Right lobe of liver (tissue), 4 donors: ENCODE results near the gene THRAP3.

Experiments
- POLR2A ChIP-seq: fragments of 450-650 bp; IDR thresholded peaks from one replicate; pipeline ENCODE4 v1.6.1; 2017; ENCODE audit warnings: antibody characterized with exemption, mild to moderate bottlenecking
- TF ChIP-seq, protein P1 (sequence below), 4 donors: fragments of 200-600 bp in 3 of 4; fragments of 450-650 bp in 1 of 4; IDR thresholded peaks; one replicate each; pipeline versions ENCODE4 v1.5.1 to v1.8.0; 2016 to 2022; ENCODE audit warnings: antibody characterized with exemption in 4 of 4, mild to moderate bottlenecking in 2 of 4
- donor health status: DM: no; HTN: no; CAD: no.
- donor health status: DM: no; HTN: no; CAD: no.
- donor health status: DM: no; HTN: yes; CAD: no.

DNA sequence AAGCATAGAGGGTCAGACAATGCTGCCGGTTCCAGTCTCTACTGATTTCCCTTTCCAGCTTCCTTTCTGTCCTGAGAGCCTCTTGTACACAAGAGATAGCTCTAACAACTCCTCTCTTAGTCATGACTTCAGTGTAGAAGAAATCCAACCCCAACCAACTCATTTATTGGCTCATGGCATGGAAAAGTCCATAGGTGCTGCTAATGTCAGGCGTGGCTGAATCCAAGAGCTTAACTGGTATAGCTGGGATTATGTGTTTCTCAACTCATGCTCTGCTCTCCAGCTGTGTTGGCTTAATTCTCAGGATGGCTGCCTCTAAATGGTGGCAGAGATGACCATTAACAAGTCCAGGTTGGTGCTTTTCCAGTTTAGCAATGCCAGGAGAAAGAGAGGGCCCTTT is 12.4 kb upstream of the THRAP3 start:
- TF ChIP-seq, protein P1, sequence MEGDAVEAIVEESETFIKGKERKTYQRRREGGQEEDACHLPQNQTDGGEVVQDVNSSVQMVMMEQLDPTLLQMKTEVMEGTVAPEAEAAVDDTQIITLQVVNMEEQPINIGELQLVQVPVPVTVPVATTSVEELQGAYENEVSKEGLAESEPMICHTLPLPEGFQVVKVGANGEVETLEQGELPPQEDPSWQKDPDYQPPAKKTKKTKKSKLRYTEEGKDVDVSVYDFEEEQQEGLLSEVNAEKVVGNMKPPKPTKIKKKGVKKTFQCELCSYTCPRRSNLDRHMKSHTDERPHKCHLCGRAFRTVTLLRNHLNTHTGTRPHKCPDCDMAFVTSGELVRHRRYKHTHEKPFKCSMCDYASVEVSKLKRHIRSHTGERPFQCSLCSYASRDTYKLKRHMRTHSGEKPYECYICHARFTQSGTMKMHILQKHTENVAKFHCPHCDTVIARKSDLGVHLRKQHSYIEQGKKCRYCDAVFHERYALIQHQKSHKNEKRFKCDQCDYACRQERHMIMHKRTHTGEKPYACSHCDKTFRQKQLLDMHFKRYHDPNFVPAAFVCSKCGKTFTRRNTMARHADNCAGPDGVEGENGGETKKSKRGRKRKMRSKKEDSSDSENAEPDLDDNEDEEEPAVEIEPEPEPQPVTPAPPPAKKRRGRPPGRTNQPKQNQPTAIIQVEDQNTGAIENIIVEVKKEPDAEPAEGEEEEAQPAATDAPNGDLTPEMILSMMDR (IDR thresholded peaks at IDR 0.05) = no peak
- TF ChIP-seq POLR2A = no peak
